Measurements from ENCODE around the gene NRP1. TPM values are rescaled to one million over a fixed set of nuclear protein-coding genes. Genes with fewer than 3 reads are reported as not detected.

Gene NRP1
- total RNA-seq, 2 donors from 2014 or later = 11.7 to 18.4 TPM

- intact Hi-C loops (cut with DNase I) = no loop called here
- H3K4me3 ChIP-seq = no peak overlapping the region
- no peak for DNase-seq
- no peak overlapping the region for H3K27ac ChIP-seq
- TF ChIP-seq CTCF (IDR thresholded peaks at IDR 0.05) = no peak
- H3K36me3 ChIP-seq = no peaks in the 10 kb centered on the region
- no peak overlapping the region for H3K9ac ChIP-seq (ENCODE audit: low read depth in 2 of 2, low read length in 2 of 2)
- H3K4me1 ChIP-seq = no peaks in the 10 kb centered on the region
- no peaks in the 10 kb centered on the region for H3K27me3 ChIP-seq
- H3K9me3 ChIP-seq = no peaks in the 10 kb centered on the region
Observed at GRCh38 chr10:33237736-33238624, 96.5 kb downstream of the NRP1 start.

DNA sequence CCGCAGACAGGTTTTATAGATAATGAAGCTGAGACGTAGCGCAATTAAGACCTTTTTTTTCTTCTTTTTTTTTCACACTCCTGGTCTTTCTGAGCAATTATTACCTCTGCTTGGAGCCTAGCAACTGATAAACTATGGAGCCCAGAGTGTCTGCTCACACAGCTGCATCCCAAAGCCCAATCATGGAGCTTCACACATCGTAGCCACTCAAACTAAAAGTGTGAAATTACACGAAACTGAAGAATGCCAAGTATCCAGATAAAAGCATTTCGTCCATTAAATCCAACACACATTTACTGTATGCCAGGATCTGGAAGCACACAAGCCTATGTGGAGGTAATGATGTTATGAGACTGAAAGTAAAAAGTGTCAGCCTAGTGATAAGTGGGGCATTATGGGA is 97.6 kb downstream of the NRP1 start:
- Histone ChIP-seq H3K9me3 (no peaks in the 10 kb centered on the region), H3K9ac (ENCODE audit: low read depth in 2 of 2, low read length in 2 of 2) (no peak overlapping the region), H3K27ac (no peak overlapping the region), H3K4me1 (no peaks in the 10 kb centered on the region), H3K36me3 (no peaks in the 10 kb centered on the region), H3K27me3 (no peaks in the 10 kb centered on the region), H3K4me3 (no peak overlapping the region)
- TF ChIP-seq CTCF (IDR thresholded peaks at IDR 0.05) = no peak
- no peak for DNase-seq
- intact Hi-C loops (cut with DNase I) = no loop called here

DNA sequence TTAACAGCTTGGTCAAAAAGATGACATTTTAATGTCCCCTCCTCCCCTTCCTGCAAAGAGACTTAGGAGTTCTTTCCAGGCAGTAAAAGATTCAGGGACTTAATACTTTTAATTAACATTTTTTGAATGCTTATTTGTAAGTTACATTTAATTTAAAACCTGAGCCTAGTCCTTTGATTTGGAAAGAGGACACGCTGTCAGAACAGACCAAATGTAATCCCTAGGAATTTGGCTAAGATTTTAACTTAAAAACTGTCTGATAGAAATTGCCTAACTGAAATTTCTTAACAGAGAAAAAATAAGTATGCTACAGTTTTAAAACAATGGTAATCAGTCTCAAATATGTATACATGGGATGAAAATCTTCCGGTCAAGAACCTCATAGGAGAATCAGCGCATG is 98.5 kb downstream of the NRP1 start:
- H3K9ac ChIP-seq (ENCODE audit: low read depth in 2 of 2, low read length in 2 of 2) = no peak overlapping the region
- H3K4me1 ChIP-seq = no peaks in the 10 kb centered on the region
- no peaks in the 10 kb centered on the region for H3K36me3 ChIP-seq
- DNase-seq = no peak
- H3K27me3 ChIP-seq = no peaks in the 10 kb centered on the region
- TF ChIP-seq CTCF (IDR thresholded peaks at IDR 0.05) = no peak
- intact Hi-C loops (cut with DNase I) = no loop called here
- H3K4me3 ChIP-seq = no peak overlapping the region
- no peak overlapping the region for H3K27ac ChIP-seq
- H3K9me3 ChIP-seq = no peaks in the 10 kb centered on the region

DNA sequence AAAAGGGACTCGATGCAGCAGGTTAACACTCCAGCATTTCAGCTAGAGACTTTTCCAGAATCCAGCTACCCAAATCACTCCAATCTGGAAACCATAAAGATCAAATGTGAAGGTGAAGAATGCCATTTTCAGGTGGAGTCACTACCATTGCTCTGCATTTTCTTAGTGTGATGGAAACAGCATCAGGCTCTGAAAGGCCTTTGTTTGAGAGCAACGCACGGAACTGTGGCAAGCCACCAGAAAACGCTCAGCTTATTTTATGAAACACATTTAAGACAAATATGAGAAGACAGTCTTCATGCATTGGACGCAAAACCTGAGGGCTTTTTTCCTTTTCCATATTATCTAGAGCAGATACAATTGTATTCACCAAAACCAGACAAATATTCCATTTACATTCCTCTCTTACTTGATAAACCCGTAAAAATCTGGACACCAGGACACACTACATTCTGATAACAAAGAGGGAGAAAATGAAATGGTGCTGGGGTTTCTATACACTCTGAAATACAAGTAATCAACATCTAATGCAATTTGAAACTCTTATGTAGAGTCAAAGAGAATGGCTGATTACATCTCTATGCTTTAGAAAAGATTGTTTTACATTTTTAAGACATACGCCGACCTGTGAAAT is 99.1 kb downstream of the NRP1 start:
- Histone ChIP-seq H3K27ac (no peak overlapping the region), H3K27me3 (no peaks in the 10 kb centered on the region), H3K9ac (ENCODE audit: low read depth in 2 of 2, low read length in 2 of 2) (no peak overlapping the region), H3K4me3 (no peak overlapping the region), H3K9me3 (no peaks in the 10 kb centered on the region), H3K36me3 (no peaks in the 10 kb centered on the region), H3K4me1 (no peaks in the 10 kb centered on the region)
- DNase-seq = no peak
- no peak for TF ChIP-seq CTCF (IDR thresholded peaks at IDR 0.05)
- intact Hi-C loops (cut with DNase I) = no loop called here

DNA sequence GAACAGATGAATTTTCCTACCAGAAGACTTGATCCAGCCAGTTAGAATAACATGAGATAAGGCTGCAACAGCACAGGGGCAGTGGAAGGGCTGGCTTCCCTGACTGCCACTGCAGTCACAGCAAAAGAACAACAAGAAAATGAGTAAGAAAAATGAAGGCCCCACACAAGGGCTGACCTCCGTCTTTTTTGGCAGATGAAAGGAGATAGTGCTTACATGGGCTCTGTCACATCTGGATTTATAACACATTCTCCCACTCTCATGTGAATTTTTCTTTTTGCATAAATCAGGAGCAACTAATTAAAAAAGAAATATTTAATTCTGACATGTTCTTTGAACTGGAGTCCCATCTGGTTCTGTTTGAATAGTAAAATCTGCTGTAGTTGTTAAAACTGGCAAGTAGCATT is 99.6 kb downstream of the NRP1 start:
- intact Hi-C loops (cut with DNase I) = no loop called here
- no peaks in the 10 kb centered on the region for H3K36me3 ChIP-seq
- TF ChIP-seq CTCF (IDR thresholded peaks at IDR 0.05) = no peak
- no peak overlapping the region for H3K27ac ChIP-seq
- H3K9ac ChIP-seq (ENCODE audit: low read depth in 2 of 2, low read length in 2 of 2) = no peak overlapping the region
- no peak overlapping the region for H3K4me3 ChIP-seq
- no peak for DNase-seq
- no peaks in the 10 kb centered on the region for H3K4me1 ChIP-seq
- H3K9me3 ChIP-seq = no peaks in the 10 kb centered on the region
- H3K27me3 ChIP-seq = no peaks in the 10 kb centered on the region

Data from colonic mucosa (tissue), 4 donors.